NCI-H1092 (cell line): ENCODE measurements around the gene ANXA7.

ENCODE experiments used
- DNase-seq: peaks from one replicate; lab custom pipeline; 2025; lab: John Stamatoyannopoulos, UW

Gene ANXA7

DNA sequence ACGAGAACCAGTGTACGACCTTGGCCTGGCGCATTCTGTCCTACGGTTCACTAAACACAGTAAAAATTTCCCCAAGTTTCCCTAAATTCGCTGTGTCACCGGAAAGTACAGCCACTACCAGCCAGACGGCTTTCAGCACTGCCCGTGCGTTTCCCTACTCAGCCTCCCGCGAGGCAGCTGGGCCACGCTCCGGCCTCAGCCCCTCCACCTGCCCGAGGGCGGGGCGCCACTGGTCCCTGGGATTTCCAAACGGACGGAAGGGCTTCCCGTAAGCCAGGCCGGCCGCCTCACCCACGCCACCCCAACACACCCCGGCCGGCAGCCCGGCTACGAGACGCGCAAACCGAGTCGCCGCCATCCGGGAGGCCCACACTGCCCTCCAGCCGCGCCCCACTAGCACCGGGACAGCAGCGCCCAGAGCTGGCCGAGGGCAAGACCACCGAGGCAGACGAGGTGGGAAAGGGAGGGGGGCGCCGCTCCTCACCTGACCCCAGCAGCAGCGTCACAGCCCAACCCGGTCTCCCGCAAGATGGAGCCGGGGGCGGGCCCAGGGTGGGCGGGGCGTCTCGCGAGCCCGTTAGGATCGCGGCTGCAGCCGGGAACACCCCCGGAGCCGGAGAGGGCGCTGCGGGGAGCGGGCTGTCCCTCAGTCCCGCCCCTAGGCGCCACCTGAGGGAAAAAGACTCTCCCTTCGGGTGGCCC is at the start of gene ANXA7:
TSS of gene ANXA7 (minus strand) at position 531 of the 702 bp plus-strand sequence. CDS start 13,202 bp downstream, outside the sequence.
- DNase-seq = peak; percentile 83

- no peak for DNase-seq
Observed at GRCh38 chr10:73460897-73461296, 47.0 kb upstream of the ANXA7 start.

DNA sequence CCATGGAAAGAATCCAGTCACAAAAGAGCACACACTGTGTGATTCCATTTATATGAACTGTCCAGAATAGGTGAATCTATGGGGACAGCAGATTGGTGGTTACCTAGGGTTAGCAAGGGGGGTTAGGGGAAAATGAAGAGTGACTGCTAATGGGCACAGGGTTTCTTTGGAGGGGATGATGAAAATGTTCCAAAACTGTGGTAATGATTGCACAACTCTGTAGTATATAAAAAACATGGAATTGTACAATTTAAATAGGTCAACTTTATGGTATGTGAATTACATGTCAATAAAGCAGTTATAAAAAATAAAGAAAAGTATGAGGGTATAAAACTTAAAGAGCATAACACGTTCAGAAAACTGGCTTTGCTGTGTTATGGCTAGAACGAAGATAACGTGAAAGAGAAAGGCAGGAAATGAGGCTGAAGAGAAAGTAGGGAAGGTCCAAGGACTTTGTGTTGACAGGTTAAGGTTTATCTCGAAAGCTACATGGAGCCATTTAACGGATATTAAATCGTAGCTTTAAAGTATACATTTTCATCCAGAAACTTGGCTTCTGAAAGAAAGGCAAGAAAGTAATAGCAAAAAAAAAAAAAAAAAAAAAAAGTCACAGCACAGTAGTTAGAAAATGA is 45.9 kb upstream of the ANXA7 start:
- DNase-seq = no peak

DNA sequence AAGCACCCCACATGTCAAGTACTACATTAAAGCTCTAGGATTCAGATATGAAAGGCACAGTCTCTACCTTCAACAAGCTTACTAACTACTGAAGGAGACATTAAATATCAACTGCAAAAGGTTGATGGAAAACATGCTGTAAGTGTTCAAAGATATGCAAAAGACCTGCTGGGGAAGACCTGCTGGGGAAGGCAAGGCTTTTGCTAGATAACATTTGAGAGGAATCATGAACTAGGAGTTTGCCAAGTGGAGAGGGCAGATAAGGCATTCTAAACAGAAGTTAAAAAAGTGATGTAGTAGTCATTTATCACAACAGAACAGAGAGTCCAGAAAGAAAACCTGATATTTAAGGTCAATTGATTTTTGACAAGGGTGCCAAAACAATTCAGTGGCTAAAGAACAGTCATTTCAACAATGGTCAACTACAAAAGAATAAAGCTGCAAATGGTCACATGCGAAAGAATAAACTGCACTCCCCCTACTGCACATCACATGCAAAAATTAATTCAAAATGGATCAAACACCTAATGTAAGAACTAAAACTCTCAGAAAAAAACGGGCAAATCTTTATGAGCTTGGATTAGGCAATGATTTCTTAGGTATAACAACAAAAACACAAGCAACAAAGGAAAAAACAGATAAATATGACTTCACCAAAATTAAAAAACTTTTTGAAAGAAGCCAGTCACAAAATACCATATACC is 42.5 kb upstream of the ANXA7 start:
- DNase-seq = no peak

GRCh38 chr10:73449113-73449512 is 35.3 kb upstream of the ANXA7 start:
- DNase-seq = no peak

DNA sequence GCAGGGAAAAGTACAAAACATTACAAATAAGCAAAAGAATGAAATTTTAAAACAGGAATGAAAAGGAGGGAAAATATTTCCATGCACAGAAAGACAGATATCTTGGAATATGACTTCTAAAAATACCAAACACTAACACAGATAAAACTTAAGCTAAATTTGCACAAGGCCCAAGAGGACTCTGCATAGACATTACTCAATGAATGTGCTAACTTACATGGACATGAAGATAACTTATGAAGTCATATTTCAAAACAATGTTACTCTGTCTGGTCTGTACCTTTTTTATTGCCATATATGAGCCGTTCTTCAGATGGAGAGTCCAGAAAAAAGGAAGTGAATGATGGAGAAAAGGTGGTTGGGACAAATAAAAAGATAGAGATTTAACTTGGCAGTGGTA is 34.5 kb upstream of the ANXA7 start:
- no peak for DNase-seq

GRCh38 chr10:73446926-73447325 is 33.1 kb upstream of the ANXA7 start:
- DNase-seq = no peak

DNA sequence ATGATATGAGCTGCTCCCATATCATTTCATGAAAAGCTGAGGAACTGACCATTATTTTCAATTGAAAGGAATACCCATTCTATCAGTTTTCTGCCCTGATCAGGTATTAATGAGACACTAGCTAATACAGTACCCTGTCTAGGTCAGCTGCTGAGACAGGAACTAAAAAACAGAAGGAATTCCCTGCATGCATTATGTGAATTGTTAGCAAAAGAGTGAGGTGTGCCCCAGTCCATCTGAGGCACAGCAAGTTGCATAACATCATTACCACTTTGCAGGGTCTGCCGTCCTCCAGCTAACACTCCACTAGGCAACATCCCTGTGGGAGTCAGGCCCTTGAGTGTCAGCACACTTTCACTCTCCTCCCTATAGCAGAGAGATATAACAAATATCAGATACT is 30.6 kb upstream of the ANXA7 start:
- DNase-seq = no peak

- no peak for DNase-seq
Observed at GRCh38 chr10:73439605-73440312, 25.9 kb upstream of the ANXA7 start.

DNA sequence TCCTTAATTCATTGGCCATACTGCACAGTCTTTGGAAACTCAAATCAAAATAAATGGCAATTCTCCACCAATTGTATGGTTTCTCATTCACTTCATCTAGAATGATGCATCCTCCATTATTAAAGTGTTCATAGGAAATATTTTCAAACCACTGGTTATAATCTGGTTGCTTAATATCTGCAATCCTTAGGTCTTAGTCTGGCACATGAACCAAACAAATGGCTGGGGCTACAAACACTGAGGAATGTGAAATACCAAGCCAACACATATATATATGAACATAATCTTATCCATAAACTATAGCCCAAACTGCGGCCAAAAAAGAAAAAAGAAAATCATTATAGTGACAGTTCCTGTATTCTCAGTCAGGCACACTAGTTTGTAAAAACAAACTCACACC is 25.2 kb upstream of the ANXA7 start:
- DNase-seq = no peak

DNA sequence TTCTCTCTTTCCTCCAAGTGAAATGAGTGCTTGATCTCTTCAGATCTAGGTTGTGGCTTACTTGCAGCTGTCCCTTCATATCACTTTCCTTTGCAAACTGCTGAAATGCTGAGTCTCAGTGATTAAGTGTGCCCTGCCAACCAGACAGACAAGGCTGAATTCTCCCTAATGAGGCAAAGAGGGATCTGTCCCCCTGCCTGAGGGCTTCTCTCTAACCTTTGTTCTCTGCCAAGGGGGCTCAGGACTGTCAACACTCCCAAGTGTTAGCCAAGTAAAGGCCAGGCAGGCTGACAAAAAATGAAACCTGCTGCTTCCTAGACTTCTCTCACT is 19.6 kb upstream of the ANXA7 start, which contains the start of gene MSS51:
TSS of gene MSS51 (minus strand) at position 24 of the 330 bp plus-strand sequence. CDS start 5,277 bp downstream, outside the sequence.
- DNase-seq = no peak

GRCh38 chr10:73432646-73433537 is 19.0 kb upstream of the ANXA7 start:
- no peak for DNase-seq

DNA sequence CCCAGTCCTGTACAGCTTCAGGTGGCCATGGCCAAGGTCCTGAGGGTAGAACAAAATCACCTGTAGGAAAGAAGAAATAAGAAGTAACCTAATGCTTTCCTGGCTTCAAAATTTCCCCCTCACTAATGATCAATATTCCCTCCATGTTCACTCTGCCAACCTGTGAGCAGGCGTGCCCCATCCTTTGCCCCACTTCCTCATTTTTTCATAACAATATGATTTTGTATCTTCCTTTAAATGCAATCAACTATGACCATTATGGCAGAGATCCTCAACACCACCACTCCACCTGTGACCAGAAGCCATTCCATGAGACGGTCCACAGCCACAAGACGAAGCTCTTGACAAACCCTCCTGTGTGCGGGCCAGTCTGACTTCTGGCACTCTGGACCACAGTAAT is 12.5 kb upstream of the ANXA7 start:
- no peak for DNase-seq

DNA sequence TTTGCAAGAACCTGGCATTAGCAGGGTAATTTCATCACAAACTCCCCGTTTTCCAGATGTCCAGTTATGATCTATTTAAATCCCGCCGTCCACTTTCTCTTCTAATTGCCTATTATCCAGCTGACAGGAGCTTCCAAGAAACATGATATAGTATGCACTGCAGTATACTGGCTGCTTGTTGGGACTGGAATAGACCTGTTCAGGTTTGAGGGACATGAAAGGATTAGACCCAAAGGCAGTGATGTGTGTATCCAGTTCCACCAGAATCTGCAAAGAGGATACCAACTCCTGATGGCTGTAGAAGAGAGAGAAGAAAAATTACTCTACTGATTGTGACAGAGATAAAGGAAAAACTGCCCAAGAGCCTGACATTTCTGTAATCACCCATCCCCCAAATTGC is 10.6 kb upstream of the ANXA7 start:
- no peak for DNase-seq

- DNase-seq = no peak
Observed at GRCh38 chr10:73423309-73423708, 9.5 kb upstream of the ANXA7 start.

DNA sequence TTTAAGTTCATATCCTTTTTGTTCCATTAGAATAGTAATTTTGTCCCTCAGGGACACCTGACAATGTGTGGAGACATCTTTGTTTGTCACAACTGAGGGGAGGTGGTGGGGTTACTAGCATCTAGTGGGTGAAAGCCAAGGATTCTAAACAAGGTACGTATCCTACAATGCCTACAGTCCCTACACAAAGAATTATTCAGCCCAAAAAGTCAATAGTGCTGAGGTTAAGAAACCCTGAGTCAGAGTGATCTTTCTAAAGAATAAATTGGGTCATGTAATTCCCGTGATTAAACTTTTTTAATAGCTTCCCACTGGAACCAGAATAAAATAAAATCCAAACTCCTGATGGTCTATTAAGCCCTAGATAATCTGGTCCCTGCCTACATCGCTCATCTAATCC is 2.7 kb upstream of the ANXA7 start:
- no peak for DNase-seq

DNA sequence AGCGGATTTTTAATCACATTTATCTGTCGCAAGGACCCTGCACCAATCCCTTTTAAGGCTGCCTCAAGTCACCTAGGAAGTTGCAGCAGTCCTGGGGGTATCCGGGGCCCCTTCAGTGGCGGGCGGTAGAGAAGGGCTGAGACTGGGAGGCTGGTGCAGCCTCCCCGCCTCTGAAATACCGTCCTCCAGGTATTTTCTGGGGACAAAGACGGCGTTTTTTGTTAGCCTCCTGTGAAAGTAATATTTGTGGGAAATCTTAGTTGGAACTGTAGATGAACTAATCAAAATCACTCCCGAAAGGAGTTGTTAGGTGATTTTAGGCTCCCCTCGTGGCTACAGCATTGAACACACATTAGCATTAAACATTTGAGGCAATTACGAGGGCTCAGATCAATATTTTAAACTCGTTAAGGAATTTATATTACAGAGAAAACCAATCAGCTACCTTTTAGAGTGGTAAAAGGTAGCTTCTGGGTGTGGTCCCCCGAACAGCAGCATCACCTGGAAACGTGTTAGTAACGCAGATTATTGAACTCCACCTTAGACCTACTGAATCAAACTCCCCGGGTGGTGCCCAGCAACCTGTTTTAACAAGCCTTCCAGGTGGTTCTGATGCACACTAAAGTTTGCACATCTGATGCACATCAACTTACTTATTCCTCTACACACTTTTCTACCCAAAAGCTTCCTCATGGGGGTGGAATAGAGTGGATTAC is 530 bp upstream of the ANXA7 start:
- DNase-seq = no peak

DNA sequence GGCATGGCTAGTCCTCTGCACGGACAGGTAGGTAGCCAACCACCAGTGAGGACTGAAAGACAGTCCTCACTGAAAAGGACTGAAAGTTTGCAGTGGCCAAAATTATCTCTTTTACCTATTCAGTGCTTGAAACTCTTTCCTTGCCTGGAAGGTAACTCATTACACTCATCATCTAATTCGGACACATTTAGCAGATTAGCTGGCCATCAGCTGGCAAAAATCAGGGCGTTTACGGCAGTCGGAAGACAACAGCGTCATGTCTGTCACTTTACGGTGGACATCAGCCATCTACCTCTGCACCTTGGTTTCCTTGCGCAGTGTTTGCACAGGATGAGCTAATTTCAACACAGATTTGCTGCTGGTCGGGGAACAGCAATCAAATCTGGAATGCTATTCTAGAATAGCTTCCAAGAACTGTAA is 740 bp downstream of the ANXA7 start:
- peak; percentile 17 for DNase-seq

GRCh38 chr10:73410897-73411296 is 3.0 kb downstream of the ANXA7 start:
- DNase-seq = no peak

- DNase-seq = no peak
Observed at GRCh38 chr10:73408978-73409521, 4.8 kb downstream of the ANXA7 start.

GRCh38 chr10:73408061-73408460 is 5.8 kb downstream of the ANXA7 start:
- no peak for DNase-seq
